ENCODE data around the gene TNPO3.
A peak's percentile ranks its signal among the peaks of the same experiment; 100 is the strongest.

The TNPO3 gene

DNA sequence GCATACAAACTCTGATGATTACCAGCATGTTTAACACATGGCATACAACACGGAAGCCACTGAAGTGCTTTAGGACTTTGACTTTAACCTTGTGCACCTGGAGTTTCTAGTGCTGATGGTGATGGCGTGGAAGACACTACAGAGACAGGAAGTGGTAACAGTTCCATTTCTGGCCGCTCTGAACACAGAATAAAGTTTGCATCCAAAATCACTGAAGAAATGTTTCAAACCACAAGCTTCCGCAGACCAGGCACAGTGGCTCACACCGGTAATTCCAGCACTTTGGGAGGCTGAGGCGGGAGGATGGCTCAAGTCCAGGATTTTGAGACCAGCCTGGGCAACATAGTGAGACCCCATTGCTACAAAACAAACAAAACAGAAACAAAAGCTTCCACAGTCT lies 40.3 kb upstream of the TNPO3 start:
- TF ChIP-seq, protein P1, sequence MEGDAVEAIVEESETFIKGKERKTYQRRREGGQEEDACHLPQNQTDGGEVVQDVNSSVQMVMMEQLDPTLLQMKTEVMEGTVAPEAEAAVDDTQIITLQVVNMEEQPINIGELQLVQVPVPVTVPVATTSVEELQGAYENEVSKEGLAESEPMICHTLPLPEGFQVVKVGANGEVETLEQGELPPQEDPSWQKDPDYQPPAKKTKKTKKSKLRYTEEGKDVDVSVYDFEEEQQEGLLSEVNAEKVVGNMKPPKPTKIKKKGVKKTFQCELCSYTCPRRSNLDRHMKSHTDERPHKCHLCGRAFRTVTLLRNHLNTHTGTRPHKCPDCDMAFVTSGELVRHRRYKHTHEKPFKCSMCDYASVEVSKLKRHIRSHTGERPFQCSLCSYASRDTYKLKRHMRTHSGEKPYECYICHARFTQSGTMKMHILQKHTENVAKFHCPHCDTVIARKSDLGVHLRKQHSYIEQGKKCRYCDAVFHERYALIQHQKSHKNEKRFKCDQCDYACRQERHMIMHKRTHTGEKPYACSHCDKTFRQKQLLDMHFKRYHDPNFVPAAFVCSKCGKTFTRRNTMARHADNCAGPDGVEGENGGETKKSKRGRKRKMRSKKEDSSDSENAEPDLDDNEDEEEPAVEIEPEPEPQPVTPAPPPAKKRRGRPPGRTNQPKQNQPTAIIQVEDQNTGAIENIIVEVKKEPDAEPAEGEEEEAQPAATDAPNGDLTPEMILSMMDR (IDR thresholded peaks at IDR 0.05; ENCODE audit: control extremely low read depth, extremely low read depth, low read depth, missing control alignments) = no peak
- POLR2A ChIA-PET = interaction anchor here (1.0 kb wide), 1 partner anchor 40 kb away, joined by 5 read pairs; the partner anchor contains the start of gene TNPO3

DNA sequence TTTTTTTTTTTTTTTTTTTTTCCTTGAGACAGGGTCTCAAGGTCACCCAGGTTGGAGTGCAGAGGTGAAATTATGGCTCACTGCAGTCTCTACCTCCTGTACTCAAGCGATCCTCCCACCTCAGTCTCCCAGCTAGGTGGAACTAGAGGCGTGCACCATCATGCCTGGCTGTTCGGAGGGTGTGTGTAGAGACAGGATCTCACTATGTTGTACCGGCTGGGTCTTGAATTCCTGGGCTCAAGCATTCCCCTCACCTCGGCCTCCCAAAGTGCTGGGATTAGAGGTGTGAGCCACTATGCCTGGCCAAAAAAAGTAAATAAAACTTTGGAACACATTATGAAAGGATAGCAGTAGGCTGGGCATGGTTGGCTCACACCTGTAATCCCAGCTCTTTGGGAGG lies 39.6 kb upstream of the TNPO3 start:
- TF ChIP-seq, protein P1 (IDR thresholded peaks at IDR 0.05; ENCODE audit: control extremely low read depth, extremely low read depth, low read depth, missing control alignments) = no peak
- DNase-seq (ENCODE audit: extremely low spot score) = no peak
- POLR2A ChIA-PET = no interaction called here
- CTCF ChIA-PET = interaction anchor here (0.9 to 1.3 kb wide), 6 partner anchors 9 to 124 kb away, joined by 3 to 6 read pairs (median 3); no protein-coding TSS in a partner anchor

More for the DNA sequence above, 40.3 kb upstream of the TNPO3 start:
- DNase-seq (ENCODE audit: extremely low spot score) = peak; percentile 53
- CTCF ChIA-PET = interaction anchor here (1.0 to 1.3 kb wide), 5 partner anchors 8 to 113 kb away, joined by 3 to 6 read pairs (median 3); no protein-coding TSS in a partner anchor

DNA sequence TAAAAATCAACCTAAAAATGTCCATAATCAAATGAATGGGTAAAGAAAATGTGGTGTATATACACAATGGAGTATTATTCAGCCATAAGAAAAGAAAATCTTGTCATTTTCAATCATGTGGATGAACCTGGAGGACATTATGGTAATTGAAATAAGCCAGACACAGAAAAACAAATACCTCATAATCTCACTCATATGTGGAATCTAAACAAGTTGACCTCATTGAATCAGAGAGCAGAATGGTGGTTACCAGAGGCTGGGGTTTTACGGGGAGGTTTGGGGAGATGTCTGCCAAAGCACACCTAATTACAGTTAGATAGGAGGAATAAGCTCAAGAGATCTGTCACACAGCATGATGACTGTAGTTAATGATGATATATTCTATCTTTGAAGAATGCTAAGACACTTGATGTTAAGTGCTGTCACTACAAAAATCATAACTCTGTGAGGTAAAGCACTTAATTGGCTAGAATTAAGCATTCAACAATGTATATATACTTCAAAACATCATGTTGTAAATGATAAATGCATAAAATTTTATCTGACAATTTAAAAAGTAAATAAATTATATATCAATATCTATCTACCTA lies 39.1 kb upstream of the TNPO3 start:
- CTCF ChIA-PET = interaction anchor here (0.9 to 1.3 kb wide), 5 partner anchors 9 to 125 kb away, joined by 3 to 4 read pairs (median 3); no protein-coding TSS in a partner anchor

DNA sequence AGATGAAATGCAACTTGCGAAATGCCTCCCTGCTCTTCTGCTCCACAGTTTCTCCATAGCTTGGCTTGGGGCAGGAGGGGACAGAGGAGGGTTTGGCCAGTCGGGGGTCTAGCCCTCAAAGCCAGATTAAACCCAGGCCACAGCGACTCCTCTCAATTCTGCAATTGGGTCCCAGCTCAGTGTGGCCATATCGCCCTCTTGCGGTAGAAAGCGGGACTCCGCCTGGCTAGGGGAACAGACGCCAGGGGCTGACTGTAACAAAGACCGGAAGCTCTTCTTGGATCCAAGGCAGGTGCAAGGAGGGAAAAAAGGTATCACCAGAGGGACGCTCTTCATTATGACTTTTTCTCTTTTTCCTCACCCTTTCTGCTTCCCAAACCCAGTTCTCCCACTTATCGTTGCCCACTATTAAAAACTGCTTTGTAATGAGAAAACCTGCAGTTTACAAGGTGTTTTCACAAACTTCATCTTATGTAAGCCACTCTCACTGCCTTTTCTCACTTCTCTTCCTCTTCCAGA lies 36.6 kb upstream of the TNPO3 start:
- peak; percentile 82 for DNase-seq (ENCODE audit: extremely low spot score)
- ChIA-PET POLR2A (interaction anchor here (1.1 to 1.5 kb wide), 2 partner anchors 72 to 151 kb away, joined by 3 to 5 read pairs; no protein-coding TSS in a partner anchor), CTCF (interaction anchor here (0.6 to 10.8 kb wide), 80 partner anchors 8 to 647 kb away, joined by 3 to 223 read pairs (median 5); partner anchors contain the start of genes ATP6V1F, IRF5, KCP and TNPO3)

More for the DNA sequence above, 39.1 kb upstream of the TNPO3 start:
- TF ChIP-seq, protein P1 (IDR thresholded peaks at IDR 0.05; ENCODE audit: control extremely low read depth, extremely low read depth, low read depth, missing control alignments) = no peak
- POLR2A ChIA-PET = no interaction called here
- DNase-seq (ENCODE audit: extremely low spot score) = no peak

DNA sequence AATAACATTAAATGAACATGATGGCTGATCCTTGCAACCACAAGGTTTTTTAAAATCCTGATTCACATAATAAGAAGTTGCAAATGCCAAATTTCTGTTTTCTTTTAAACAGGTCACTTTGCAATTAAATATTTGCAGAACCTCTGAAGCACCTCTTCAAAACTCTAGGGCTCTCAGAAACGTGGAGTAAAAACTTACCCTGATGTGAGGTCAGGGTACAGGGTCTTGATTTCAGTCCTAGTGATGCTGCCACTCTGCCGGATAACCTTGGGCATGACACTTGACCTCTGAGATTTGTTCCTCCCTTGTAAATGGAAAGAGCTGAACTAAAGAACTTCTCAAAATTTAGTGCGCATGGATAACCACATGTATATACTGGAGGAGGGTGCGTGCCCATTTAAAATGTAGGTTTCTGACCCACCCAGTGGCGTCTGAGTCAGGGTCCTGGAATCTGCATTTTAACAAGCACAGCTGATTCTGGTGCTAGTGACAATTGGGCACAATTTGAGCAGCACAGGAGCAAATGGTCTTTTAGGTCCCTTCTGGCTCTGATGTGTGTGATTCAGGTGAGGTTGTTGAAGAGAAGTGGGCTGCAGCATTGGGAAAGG lies 35.5 kb upstream of the TNPO3 start:
- TF ChIP-seq, protein P1 (IDR thresholded peaks at IDR 0.05; ENCODE audit: control extremely low read depth, extremely low read depth, low read depth, missing control alignments) = no peak

More for the DNA sequence above, 36.6 kb upstream of the TNPO3 start:
- TF ChIP-seq, protein P1 (IDR thresholded peaks at IDR 0.05; ENCODE audit: control extremely low read depth, extremely low read depth, low read depth, missing control alignments) = peak; percentile 95

More for the DNA sequence above, 35.5 kb upstream of the TNPO3 start:
- no peak for DNase-seq (ENCODE audit: extremely low spot score)
- ChIA-PET POLR2A (interaction anchor here (1.1 to 1.5 kb wide), 3 partner anchors 56 to 150 kb away, joined by 3 to 5 read pairs (median 5); no protein-coding TSS in a partner anchor), CTCF (interaction anchor here (0.7 to 10.8 kb wide), 37 partner anchors 9 to 227 kb away, joined by 3 to 223 read pairs (median 7); partner anchors contain the start of genes ATP6V1F and TNPO3)
